ENCODE measurements around the gene ACADM. TPM values are rescaled to one million over a fixed set of nuclear protein-coding genes. Genes with fewer than 3 reads are reported as not detected.
"Not testable (repeated sequence)": the region's sequence is repeated elsewhere in the genome, so short reads cannot be mapped to it uniquely, and the experiment has no call there.

ACADM gene
- total RNA-seq, 2 donors from 2014 or later, result 92.6 to 92.7 TPM

- intact Hi-C loops (cut with DNase I, micrococcal nuclease), result no loop called here
- no peak for DNase-seq
- ATAC-seq, result no peak
Observed at GRCh38 chr1:75730432-75730831, 5.9 kb downstream of the ACADM start.

DNA sequence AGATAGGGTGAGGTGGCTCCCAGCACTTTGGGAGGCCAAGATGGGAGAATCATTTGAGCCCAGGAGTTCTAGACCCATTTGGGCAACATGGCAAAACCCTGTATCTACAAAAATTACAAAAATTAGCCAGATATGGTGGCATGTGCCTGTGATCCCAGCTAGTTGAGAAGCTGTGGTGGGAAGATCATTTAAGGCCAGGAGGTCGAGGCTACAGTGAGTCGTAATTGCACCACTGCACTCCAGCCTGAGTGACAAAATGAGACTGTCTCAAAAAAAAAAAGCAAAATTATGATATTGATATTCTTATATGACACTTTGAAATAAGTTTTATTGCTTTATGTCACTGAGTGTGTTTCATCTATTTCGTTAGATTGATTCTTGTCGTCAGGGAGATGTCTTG lies 7.4 kb downstream of the ACADM start:
- DNase-seq (no peak), ATAC-seq (no peak)
- intact Hi-C loops (cut with DNase I, micrococcal nuclease), result no loop called here

GRCh38 chr1:75732703-75733102 lies 8.2 kb downstream of the ACADM start:
- DNase-seq (no peak), ATAC-seq (no peak)
- intact Hi-C loops (cut with DNase I, micrococcal nuclease), result no loop called here

DNA sequence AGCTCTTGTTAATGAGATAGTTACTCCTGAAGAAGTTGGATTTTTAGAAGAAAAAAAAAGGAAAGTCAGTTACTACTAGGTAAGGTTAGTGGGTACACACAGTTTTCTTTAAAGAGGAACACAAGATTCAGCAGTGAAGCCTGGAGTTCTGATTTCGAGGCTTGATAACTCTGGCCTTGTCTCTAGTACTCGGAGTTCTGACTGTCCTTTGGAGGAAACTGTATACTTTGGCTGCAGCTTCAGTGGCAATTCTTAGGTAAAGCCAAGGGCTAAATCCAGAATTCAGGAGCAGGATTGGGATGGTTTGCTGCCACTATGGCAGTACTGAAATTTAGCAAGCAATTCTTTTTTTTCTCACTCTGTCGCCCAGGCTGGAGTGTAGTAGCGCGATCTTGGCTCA lies 9.2 kb downstream of the ACADM start:
- intact Hi-C loops (cut with DNase I, micrococcal nuclease), result no loop called here
- DNase-seq, result no peak
- ATAC-seq, result no peak

DNA sequence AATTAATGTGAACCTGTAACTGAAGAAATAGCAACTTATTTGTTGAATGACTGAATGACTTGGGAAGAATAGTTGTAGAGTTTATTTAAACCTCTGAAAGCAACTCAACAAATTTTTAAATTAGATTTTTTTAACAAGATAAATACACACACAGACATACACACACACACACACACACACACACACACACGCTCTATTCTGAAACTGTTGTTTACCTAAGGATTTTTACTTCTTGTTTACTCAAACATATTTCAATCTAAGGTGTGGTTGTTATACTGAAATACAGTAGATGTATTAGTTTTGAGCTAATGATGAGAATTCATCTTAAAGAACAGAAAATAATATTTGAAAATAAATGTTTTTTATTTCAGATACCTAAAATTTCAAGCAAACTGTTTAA lies 11.5 kb downstream of the ACADM start:
- ATAC-seq (no peak), DNase-seq (no peak)
- intact Hi-C loops (cut with DNase I, micrococcal nuclease), result no loop called here

- DNase-seq (no peak), ATAC-seq (no peak)
- intact Hi-C loops (cut with DNase I, micrococcal nuclease), result no loop called here
Observed at GRCh38 chr1:75742047-75742625, 17.6 kb downstream of the ACADM start.

DNA sequence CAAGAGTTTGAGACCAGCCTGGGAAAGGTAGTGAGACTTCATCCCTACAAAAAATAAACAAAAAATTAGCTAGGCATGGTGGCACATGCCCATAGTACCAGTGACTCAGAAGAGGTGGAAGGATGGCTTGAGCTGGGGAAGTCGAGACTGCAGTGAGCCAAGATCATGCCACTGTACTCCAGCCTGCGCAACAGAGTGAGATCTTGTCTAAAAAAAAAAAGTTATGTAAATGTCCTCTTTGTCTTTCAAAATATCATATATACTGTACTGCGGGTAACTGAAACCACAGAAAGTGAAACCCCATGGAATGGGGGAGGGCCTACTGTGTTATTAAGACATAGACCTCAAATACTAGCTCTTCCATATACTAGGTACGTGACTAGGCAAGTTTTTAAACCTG lies 20.8 kb downstream of the ACADM start:
- intact Hi-C loops (cut with DNase I, micrococcal nuclease), result no loop called here
- ATAC-seq (no peak), DNase-seq (no peak)

GRCh38 chr1:75757210-75757609 lies 32.7 kb downstream of the ACADM start:
- ATAC-seq; DNase-seq; intact Hi-C loops (cut with DNase I, micrococcal nuclease): not testable (repeated sequence)

DNA sequence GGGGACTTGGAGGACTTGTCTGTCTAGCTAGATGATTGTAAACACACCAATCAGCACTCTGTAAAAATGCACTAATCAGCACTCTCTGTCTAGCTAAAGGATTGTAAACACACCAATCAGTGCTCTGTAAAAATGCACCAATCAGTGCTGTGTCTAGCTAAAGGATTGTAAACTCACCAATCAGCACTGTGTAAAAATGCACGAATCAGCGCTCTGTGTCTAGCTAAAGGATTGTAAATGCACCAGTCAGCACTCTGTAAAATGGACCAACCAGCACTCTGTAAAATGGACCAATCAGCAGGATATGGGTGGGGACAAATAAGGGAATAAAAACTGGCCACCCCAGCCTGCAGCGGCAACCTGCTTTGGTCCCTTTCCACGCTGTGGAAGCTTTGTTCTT lies 34.0 kb downstream of the ACADM start:
- intact Hi-C loops (cut with DNase I, micrococcal nuclease); ATAC-seq; DNase-seq: not testable (repeated sequence)

- ATAC-seq (no peak), DNase-seq (no peak)
- intact Hi-C loops (cut with DNase I, micrococcal nuclease), result no loop called here
Observed at GRCh38 chr1:75764057-75764655, 39.6 kb downstream of the ACADM start.

- ATAC-seq (no peak), DNase-seq (no peak)
- intact Hi-C loops (cut with DNase I, micrococcal nuclease), result no loop called here
Observed at GRCh38 chr1:75765697-75766355, 41.3 kb downstream of the ACADM start.

DNA sequence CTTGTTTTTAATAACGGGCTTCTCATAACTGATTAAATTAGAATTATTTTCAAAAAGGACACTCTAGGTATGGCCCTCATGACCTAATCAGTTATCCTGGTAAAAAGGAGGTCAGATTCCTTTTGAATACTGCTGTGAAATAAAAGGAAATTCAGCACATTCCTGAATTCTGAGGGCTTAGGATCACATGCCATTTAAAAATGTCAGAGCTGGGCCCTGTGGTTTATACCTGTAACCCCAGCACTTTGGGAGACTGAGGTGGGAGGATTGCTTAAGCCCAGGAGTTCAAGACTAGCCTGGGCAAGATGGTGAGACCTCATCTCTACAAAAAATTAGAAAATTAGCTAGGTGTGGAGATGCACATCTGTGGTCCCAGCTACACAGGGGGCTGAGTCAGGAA lies 43.5 kb downstream of the ACADM start:
- intact Hi-C loops (cut with DNase I, micrococcal nuclease), result no loop called here
- no peak for ATAC-seq
- no peak for DNase-seq

DNA sequence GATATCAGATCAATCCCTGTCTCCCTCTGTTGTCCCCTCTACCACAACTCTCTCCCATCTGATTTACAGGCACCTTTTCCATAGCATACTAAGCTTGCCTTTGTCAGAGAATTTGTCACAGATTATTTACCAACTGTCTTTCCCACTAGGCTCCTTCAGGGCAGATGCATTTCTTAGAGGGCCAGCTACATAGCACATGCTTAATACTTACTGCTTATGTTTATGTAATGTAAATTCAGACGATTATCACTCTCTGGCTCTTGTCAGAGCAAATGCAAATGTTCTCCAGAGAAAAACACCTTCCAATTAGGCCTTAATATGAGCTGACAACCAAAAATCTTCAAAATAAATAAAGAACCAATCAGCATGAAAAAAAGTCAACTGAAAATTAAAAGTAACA lies 46.3 kb downstream of the ACADM start:
- no peak for DNase-seq

GRCh38 chr1:75771978-75772377 lies 47.5 kb downstream of the ACADM start:
- ATAC-seq, result no peak
- DNase-seq, result no peak
- intact Hi-C loops (cut with DNase I, micrococcal nuclease), result no loop called here

More for the DNA sequence above, 46.3 kb downstream of the ACADM start:
- no peak for ATAC-seq
- intact Hi-C loops (cut with DNase I, micrococcal nuclease), result no loop called here

- intact Hi-C loops (cut with DNase I, micrococcal nuclease); DNase-seq; ATAC-seq: not testable (repeated sequence)
Observed at GRCh38 chr1:75777812-75778211, 53.3 kb downstream of the ACADM start.

DNA sequence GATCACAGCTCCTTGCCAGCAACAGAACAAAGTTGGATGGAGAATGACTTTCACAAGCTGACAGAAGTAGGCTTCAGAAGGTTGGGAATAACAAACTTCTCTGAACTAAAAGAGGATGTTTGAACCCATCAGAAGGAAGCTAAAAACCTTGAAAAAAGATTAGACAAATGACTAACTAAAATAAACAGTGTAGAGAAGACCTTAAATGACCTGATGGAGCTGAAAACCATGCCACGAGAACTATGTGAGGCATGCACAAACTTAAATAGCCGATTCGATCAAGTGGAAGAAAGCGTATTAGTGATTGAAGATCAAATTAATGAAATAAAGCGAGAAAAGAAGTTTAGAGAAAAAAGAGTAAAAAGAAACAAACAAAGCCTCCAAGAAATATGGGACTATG lies 54.2 kb downstream of the ACADM start:
- ATAC-seq; DNase-seq; intact Hi-C loops (cut with DNase I, micrococcal nuclease): not testable (repeated sequence)

DNA sequence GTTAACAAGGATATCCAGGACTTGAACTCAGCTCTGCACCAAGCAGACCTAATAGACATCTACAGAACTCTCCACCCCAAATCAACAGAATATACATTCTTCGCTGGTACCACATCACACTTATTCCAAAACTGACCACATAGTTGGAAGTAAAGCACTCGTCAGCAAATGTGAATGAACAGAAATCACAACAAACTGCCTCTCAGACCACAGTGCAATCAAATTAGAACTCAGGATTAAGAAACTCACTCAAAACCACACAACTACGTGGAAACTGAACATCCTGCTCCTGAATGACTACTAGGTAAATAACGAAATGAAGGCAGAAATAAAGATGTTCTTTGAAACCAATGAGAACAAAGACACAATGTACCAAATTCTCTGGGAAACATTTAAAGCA lies 55.7 kb downstream of the ACADM start:
- ATAC-seq; intact Hi-C loops (cut with DNase I, micrococcal nuclease); DNase-seq: not testable (repeated sequence)

DNA sequence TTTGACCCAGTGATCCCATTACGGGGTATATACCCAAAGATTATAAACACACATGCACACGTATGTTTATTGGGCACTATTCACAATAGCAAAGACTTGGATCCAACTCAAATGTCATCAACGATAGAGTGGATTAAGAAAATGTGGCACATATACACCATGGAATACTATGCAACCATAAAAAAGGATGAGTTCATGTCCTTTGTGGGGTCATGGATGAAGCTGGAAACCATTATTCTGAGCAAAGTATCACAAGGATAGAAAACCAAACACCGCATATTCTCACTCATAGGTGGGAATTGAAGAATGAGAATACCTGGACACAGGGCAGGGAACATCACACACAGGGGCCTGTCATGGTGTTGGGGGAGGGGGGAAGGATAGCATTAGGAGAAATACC lies 59.4 kb downstream of the ACADM start:
- intact Hi-C loops (cut with DNase I, micrococcal nuclease); ATAC-seq; DNase-seq: not testable (repeated sequence)

- intact Hi-C loops (cut with DNase I, micrococcal nuclease), result loop anchor here in 1 of 2 donors (5.0 kb wide), 1 partner anchor 63 kb away; the partner anchor contains the start of gene ACADM
Observed at GRCh38 chr1:75785320-75785982, 60.9 kb downstream of the ACADM start.

More at GRCh38 chr1:75785320-75785982, 60.9 kb downstream of the ACADM start:
- ATAC-seq (peak; percentile 26), DNase-seq (no peak)

Measured in left colon (tissue), 2 donors.